ENCODE measurements around the gene CBX5.

DNA sequence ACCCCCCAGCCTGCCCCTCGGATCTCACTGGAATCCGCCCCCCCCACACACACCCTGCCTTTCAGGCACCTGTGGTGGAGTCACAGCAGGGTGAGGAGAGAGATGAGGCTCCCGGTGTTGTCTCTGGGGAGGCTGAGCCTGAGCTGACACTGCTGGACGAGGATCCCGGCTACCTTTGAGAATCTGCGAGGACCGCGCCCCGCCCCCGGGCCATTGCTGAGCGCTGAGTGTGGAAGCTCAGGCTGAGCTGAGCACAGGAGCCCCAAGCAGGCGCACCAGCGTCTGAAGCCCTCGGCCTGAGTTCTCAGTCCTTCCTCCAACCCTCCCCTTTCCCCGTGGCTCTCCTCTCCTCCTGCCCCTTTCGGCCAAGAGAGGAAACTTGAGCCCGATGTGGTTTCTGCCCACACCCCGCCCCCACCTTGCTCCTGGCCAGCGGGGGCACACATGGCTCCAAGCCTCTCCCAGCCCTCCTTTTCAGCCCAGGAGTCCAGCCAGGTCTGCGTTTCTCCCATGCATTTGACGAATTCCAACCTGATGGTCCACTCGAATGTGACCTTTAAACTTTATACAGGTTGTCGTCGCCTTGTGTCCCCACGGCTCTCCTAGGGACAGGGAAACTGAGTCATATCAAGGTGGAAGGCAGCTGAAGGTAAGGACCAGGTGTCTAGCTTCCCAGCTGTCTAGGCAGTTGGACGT, 21.0 kb upstream of the CBX5 start, which contains the start of gene NFE2:
- TF ChIP-seq YY1 (IDR thresholded peaks at IDR 0.05; ENCODE audit: low read depth) (no peak), EP300 (IDR thresholded peaks at IDR 0.05; ENCODE audit: borderline replicate concordance in 1 of 2, low read depth in 1 of 2, low read length in 1 of 2) (no peak), POLR2AphosphoS5 (IDR thresholded peaks at IDR 0.05; ENCODE audit: low read depth, low read length) (no peak), SIN3A (IDR thresholded peaks at IDR 0.05; ENCODE audit: borderline replicate concordance, low read depth, low read length) (no peak), NFIC (IDR thresholded peaks at IDR 0.05; ENCODE audit: borderline replicate concordance) (0 out of 2 replicates have a peak, but pooled peaks have one; percentile 17), FOSL2 (IDR thresholded peaks at IDR 0.05; ENCODE audit: borderline replicate concordance, low read depth) (no peak), FOXJ3 (CRISPR knock-in tag; IDR thresholded peaks at IDR 0.05) (no peak), EZH2phosphoT487 (IDR thresholded peaks at IDR 0.05; ENCODE audit: borderline replicate concordance, low read depth) (no peak), FOXM1 (IDR thresholded peaks at IDR 0.05; ENCODE audit: low read depth) (no peak)
- TF ChIP-seq, protein P1, sequence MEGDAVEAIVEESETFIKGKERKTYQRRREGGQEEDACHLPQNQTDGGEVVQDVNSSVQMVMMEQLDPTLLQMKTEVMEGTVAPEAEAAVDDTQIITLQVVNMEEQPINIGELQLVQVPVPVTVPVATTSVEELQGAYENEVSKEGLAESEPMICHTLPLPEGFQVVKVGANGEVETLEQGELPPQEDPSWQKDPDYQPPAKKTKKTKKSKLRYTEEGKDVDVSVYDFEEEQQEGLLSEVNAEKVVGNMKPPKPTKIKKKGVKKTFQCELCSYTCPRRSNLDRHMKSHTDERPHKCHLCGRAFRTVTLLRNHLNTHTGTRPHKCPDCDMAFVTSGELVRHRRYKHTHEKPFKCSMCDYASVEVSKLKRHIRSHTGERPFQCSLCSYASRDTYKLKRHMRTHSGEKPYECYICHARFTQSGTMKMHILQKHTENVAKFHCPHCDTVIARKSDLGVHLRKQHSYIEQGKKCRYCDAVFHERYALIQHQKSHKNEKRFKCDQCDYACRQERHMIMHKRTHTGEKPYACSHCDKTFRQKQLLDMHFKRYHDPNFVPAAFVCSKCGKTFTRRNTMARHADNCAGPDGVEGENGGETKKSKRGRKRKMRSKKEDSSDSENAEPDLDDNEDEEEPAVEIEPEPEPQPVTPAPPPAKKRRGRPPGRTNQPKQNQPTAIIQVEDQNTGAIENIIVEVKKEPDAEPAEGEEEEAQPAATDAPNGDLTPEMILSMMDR (IDR thresholded peaks at IDR 0.05), result no peak
- TF ChIP-seq, protein P2, sequence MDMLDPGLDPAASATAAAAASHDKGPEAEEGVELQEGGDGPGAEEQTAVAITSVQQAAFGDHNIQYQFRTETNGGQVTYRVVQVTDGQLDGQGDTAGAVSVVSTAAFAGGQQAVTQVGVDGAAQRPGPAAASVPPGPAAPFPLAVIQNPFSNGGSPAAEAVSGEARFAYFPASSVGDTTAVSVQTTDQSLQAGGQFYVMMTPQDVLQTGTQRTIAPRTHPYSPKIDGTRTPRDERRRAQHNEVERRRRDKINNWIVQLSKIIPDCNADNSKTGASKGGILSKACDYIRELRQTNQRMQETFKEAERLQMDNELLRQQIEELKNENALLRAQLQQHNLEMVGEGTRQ (IDR thresholded peaks at IDR 0.05; ENCODE audit: borderline replicate concordance, low read depth, low read length), result no peak
- TF ChIP-seq, protein P3, sequence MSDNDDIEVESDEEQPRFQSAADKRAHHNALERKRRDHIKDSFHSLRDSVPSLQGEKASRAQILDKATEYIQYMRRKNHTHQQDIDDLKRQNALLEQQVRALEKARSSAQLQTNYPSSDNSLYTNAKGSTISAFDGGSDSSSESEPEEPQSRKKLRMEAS (IDR thresholded peaks at IDR 0.05; ENCODE audit: low read depth), result no peak

All from SK-N-SH (cell line).